ENCODE data around the gene GPX1.
"Not testable (repeated sequence)": the region's sequence is repeated elsewhere in the genome, so short reads cannot be mapped to it uniquely, and the experiment has no call there.

The GPX1 gene

DNA sequence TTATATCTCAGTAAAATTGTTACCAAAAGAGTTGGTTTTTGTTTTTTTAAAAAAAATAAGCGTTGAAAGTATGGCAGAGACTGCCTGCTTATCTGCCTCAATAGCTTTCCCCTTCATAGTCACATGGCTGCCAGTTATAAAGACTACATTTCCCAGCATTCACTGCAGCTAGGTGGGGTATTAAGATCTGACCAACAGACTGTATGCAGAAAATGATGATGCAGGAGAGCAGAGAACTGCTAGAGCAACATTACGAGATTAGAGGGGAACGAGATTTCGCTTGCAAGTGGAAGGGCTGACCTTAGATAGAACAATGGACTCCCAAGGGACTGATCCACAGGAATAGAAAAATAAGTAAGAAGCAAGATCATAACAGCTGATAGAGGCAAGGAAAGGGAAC lies 39.3 kb upstream of the GPX1 start:
- no peak for DNase-seq
- Histone ChIP-seq H3K27ac (no peak overlapping the region), H3K4me3 (ENCODE audit: low read depth, low read length) (no peak overlapping the region), H3K36me3 (peaks cover 48% of the 10 kb centered on the region), H3K27me3 (ENCODE audit: insufficient read depth, low read depth, severe bottlenecking) (no peaks in the 10 kb centered on the region), H3K9me3 (ENCODE audit: severe bottlenecking) (no peaks in the 10 kb centered on the region)
- TF ChIP-seq, protein P1, sequence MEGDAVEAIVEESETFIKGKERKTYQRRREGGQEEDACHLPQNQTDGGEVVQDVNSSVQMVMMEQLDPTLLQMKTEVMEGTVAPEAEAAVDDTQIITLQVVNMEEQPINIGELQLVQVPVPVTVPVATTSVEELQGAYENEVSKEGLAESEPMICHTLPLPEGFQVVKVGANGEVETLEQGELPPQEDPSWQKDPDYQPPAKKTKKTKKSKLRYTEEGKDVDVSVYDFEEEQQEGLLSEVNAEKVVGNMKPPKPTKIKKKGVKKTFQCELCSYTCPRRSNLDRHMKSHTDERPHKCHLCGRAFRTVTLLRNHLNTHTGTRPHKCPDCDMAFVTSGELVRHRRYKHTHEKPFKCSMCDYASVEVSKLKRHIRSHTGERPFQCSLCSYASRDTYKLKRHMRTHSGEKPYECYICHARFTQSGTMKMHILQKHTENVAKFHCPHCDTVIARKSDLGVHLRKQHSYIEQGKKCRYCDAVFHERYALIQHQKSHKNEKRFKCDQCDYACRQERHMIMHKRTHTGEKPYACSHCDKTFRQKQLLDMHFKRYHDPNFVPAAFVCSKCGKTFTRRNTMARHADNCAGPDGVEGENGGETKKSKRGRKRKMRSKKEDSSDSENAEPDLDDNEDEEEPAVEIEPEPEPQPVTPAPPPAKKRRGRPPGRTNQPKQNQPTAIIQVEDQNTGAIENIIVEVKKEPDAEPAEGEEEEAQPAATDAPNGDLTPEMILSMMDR (IDR thresholded peaks at IDR 0.05; ENCODE audit: low read depth, low read length) = no peak

- H3K4me3 ChIP-seq (ENCODE audit: low read depth, low read length); H3K27me3 ChIP-seq (ENCODE audit: insufficient read depth, low read depth, severe bottlenecking); H3K27ac ChIP-seq; H3K9me3 ChIP-seq (ENCODE audit: severe bottlenecking); DNase-seq: not testable (repeated sequence)
- H3K36me3 ChIP-seq = peaks cover 41% of the 10 kb centered on the region
These were observed 33.2 kb upstream of the GPX1 start for GRCh38 chr3:49391310-49391709.

GRCh38 chr3:49389297-49389696 lies 31.1 kb upstream of the GPX1 start:
- H3K9me3 ChIP-seq (ENCODE audit: severe bottlenecking) = no peaks in the 10 kb centered on the region
- H3K36me3 ChIP-seq = peaks cover 23% of the 10 kb centered on the region
- H3K4me3 ChIP-seq (ENCODE audit: low read depth, low read length) = no peak overlapping the region
- TF ChIP-seq, protein P1 (IDR thresholded peaks at IDR 0.05; ENCODE audit: low read depth, low read length) = no peak
- DNase-seq = no peak
- H3K27ac ChIP-seq = no peak overlapping the region
- no peaks in the 10 kb centered on the region for H3K27me3 ChIP-seq (ENCODE audit: insufficient read depth, low read depth, severe bottlenecking)

GRCh38 chr3:49388289-49388820 lies 30.2 kb upstream of the GPX1 start:
- TF ChIP-seq, protein P1 (IDR thresholded peaks at IDR 0.05; ENCODE audit: low read depth, low read length) = no peak
- Histone ChIP-seq H3K27ac (no peak overlapping the region), H3K4me3 (ENCODE audit: low read depth, low read length) (no peak overlapping the region), H3K9me3 (ENCODE audit: severe bottlenecking) (no peaks in the 10 kb centered on the region), H3K36me3 (peaks cover 21% of the 10 kb centered on the region), H3K27me3 (ENCODE audit: insufficient read depth, low read depth, severe bottlenecking) (no peaks in the 10 kb centered on the region)
- no peak for DNase-seq

DNA sequence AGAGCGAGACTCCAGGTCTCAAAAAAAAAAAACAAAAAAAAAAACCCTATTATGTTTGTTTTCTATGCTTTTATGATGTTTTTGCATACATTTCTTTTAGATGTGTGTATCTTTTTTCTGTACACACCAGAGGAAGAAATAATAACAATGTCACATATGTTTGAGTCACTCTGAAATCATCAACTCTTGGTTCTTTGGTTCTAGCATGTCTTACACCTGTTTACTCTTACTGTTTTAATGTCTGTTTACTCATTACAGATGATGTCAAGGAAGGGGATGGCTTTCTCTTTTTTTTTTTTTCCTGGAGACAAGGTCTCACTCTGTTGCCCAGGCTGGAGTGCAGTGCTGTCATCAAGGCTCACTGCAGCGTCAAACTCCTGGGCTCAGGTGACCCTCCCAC lies 29.6 kb upstream of the GPX1 start:
- Histone ChIP-seq H3K4me3 (ENCODE audit: low read depth, low read length) (no peak overlapping the region), H3K9me3 (ENCODE audit: severe bottlenecking) (no peaks in the 10 kb centered on the region), H3K36me3 (peaks cover 21% of the 10 kb centered on the region), H3K27ac (no peak overlapping the region), H3K27me3 (ENCODE audit: insufficient read depth, low read depth, severe bottlenecking) (no peaks in the 10 kb centered on the region)
- TF ChIP-seq, protein P1 (IDR thresholded peaks at IDR 0.05; ENCODE audit: low read depth, low read length) = no peak
- DNase-seq = no peak

DNA sequence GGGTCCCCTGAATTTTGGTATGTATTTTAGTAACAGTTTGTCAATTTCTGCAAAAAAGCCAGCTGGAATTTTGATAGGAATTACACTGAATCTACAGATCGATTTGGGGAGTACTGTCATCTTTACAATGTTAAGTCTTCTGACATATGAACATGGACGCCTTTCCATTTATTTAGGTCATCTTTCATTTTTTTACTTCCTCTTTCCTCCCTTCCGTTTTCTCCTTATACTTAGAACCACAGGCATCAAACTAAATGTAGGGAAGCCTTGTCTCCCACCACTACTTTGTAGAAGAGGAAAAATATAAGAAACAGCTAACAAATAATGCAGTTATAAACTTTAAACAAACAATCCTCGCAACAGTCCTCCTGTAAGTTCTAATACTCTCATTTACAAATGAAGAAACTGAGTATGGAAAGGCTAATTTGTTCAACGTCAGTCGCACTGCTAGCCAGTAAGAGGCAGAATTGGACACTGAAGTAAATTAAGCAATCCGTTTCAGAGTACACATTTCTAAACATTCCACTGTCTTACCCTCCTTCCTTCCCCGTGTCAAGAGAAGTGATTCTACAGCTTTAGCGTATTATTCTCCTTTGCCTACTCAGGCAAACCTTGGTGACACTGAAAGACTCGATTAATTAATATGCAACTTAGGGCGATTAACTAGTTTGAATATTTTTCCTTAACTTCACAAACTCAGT lies 28.1 kb upstream of the GPX1 start:
- Histone ChIP-seq H3K9me3 (ENCODE audit: severe bottlenecking) (no peaks in the 10 kb centered on the region), H3K27ac (no peak overlapping the region), H3K36me3 (peaks cover 21% of the 10 kb centered on the region), H3K27me3 (ENCODE audit: insufficient read depth, low read depth, severe bottlenecking) (no peaks in the 10 kb centered on the region), H3K4me3 (ENCODE audit: low read depth, low read length) (no peak overlapping the region)
- TF ChIP-seq, protein P1 (IDR thresholded peaks at IDR 0.05; ENCODE audit: low read depth, low read length) = no peak
- no peak for DNase-seq
